SU-DHL-6 (cell line): ENCODE results near the gene SMTNL2.

Source experiments
- EZH2phosphoT487 ChIP-seq: fragments of 200-600 bp; sonication (generic), shearing (Covaris generic); conservative IDR thresholded peaks from 2 replicates; pipeline ENCODE4 v1.6.1; 2018; ENCODE audit warnings: mild to moderate bottlenecking, antibody characterized with exemption, low read length, moderate library complexity, mixed read lengths
- TF ChIP-seq, protein P1 (sequence below): fragments of 200-600 bp; sonication (generic); IDR thresholded peaks from one replicate; pipeline ENCODE4 v1.5.1; 2017; ENCODE audit warnings: antibody characterized with exemption, mild to moderate bottlenecking, low read length, moderate library complexity; ENCODE audit not compliant: insufficient read depth, poor library complexity, severe bottlenecking

DNA sequence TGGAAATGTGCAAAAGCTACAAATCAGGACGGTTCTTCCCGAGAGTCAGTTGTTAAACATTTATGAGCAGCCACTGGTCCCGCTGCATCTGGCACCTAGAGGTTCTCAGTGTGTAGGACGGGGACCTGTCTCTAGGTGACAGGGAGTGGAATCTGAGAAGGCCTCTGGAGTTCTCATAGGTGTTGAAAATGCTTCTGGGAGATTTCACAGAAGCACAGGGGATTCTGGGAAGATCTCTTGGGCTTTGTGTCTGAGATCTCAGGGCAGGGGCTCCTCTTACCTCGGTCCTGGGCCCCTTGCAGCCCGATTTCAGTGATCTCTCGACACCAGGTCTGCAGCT, 48.2 kb downstream of the SMTNL2 start:
- TF ChIP-seq, protein P1, sequence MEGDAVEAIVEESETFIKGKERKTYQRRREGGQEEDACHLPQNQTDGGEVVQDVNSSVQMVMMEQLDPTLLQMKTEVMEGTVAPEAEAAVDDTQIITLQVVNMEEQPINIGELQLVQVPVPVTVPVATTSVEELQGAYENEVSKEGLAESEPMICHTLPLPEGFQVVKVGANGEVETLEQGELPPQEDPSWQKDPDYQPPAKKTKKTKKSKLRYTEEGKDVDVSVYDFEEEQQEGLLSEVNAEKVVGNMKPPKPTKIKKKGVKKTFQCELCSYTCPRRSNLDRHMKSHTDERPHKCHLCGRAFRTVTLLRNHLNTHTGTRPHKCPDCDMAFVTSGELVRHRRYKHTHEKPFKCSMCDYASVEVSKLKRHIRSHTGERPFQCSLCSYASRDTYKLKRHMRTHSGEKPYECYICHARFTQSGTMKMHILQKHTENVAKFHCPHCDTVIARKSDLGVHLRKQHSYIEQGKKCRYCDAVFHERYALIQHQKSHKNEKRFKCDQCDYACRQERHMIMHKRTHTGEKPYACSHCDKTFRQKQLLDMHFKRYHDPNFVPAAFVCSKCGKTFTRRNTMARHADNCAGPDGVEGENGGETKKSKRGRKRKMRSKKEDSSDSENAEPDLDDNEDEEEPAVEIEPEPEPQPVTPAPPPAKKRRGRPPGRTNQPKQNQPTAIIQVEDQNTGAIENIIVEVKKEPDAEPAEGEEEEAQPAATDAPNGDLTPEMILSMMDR = no peak
- no peak for TF ChIP-seq EZH2phosphoT487
